ENCODE data around the gene PCDHGA6.
"Not testable (repeated sequence)": the region's sequence is repeated elsewhere in the genome, so short reads cannot be mapped to it uniquely, and the experiment has no call there.

The PCDHGA6 gene

GRCh38 chr5:141359790-141360426 lies 13.8 kb upstream of the PCDHGA6 start, which contains the start of gene PCDHGB2:
PCDHGB2 (plus strand) TSS chr5:141359994; CDS start chr5:141360136, 142 bp downstream.
- in situ Hi-C loops (cut with HindIII; ENCODE audit: low sequenced_read_pairs) = no loop called here

GRCh38 chr5:141360685-141361084 lies 13.0 kb upstream of the PCDHGA6 start:
- in situ Hi-C loops (cut with HindIII; ENCODE audit: low sequenced_read_pairs) = no loop called here

DNA sequence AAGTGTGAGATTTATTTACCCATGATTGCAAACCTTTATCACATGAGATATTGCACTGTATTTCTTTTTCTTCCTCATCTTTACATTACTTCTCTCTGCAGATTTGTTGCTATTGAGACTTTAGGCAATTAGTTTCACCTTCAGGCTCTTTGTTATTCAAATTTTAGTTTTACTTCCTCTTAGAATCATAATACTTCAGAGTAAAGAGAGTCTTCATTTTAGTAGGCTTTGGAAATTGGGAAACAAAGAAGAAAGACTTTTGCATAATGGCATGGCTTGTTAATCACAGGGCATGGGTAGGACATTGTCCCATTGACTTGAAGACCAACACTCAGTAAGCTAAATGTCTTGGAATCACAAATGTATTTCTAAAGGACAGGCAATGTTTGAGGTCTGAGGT lies 11.0 kb upstream of the PCDHGA6 start:
- in situ Hi-C loops (cut with HindIII; ENCODE audit: low sequenced_read_pairs) = no loop called here

GRCh38 chr5:141363952-141364660 lies 9.6 kb upstream of the PCDHGA6 start, which contains the start of gene PCDHGA5:
PCDHGA5 (plus strand) TSS chr5:141364162; CDS start chr5:141364331, 169 bp downstream.
- in situ Hi-C loops (cut with HindIII; ENCODE audit: low sequenced_read_pairs) = no loop called here

DNA sequence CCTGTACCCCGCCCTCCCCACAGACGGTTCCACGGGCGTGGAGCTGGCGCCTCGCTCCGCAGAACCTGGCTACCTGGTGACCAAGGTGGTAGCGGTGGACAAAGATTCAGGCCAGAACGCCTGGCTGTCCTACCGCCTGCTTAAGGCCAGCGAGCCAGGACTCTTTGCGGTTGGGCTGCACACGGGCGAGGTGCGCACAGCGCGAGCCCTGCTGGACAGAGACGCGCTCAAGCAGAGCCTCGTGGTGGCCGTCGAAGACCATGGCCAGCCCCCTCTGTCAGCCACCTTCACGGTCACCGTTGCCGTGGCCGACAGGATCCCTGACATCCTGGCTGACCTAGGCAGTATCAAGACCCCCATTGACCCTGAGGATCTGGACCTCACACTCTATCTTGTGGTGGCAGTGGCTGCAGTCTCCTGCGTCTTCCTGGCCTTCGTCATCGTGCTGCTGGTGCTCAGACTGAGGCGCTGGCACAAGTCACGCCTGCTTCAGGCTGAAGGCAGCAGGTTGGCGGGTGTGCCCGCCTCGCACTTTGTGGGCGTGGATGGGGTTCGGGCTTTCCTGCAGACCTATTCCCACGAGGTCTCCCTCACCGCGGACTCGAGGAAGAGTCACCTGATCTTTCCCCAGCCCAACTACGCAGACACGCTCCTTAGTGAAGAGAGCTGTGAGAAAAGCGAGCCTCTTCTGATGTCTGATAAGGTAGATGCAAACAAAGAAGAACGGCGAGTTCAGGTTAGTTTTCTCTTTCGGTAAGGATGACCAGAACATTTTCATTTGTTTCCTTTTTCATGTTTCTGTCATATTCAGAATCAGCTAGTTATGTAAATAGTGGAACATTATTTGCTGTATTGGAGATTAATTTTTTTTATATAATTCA lies 7.4 kb upstream of the PCDHGA6 start:
- in situ Hi-C loops (cut with HindIII; ENCODE audit: low sequenced_read_pairs) = no loop called here

DNA sequence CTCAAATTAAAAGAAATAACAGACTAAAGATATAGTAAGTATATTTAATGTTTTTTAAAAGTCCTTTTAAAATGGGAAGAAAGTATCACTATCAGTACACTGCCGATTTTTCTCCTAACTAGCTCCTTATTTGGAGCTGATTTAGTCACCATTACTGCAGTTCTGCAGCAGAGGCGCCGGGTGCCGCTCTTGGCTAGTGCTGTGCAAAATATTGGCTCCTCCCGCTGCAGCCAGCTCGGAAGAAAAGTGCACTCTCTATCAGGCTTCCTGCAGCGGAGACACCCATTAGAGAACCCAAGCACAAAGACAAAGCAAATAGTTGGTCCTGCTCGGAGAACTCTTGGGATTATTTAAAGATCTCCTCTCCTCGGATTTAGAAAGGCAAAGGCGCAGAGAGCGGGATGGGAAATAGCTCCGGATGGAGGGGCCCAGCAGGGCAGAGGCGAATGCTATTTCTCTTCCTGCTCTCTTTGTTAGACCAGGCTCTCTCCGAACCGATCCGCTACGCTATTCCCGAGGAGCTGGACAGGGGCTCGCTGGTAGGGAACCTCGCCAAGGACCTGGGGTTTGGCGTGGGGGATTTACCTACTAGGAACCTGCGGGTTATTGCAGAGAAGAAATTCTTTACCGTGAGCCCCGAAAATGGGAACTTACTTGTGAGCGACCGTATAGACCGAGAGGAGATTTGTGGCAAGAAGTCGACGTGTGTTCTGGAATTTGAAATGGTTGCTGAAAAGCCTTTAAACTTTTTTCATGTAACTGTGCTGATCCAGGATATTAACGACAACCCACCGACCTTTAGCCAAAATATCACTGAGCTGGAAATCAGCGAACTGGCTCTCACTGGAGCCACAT lies 3.5 kb upstream of the PCDHGA6 start, which contains the start of gene PCDHGB3:
Gene PCDHGB3, plus strand, starts transcription at position 249 of the 855 bp plus-strand sequence. Its CDS starts 153 bp downstream, at position 402.
- in situ Hi-C loops (cut with HindIII; ENCODE audit: low sequenced_read_pairs) = no loop called here

- in situ Hi-C loops (cut with HindIII; ENCODE audit: low sequenced_read_pairs) = no loop called here
Observed at GRCh38 chr5:141371572-141372475, 1.9 kb upstream of the PCDHGA6 start.

DNA sequence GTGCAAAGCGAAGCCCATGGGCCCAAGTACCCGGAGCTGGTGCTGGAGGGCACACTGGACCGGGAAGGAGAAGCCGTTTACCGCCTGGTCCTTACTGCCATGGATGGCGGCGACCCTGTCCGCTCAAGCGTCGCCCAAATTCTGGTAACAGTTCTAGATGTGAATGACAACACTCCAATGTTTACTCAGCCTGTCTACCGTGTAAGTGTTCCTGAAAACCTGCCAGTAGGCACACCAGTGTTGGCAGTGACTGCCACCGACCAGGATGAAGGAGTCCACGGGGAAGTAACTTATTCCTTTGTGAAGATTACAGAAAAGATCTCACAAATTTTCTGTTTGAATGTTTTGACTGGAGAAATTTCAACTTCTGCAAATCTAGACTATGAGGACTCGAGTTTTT lies 936 bp downstream of the PCDHGA6 start:
- in situ Hi-C loops (cut with HindIII; ENCODE audit: low sequenced_read_pairs) = no loop called here

GRCh38 chr5:141375444-141376155 lies 1.9 kb downstream of the PCDHGA6 start:
- in situ Hi-C loops (cut with HindIII; ENCODE audit: low sequenced_read_pairs) = not testable (repeated sequence)

DNA sequence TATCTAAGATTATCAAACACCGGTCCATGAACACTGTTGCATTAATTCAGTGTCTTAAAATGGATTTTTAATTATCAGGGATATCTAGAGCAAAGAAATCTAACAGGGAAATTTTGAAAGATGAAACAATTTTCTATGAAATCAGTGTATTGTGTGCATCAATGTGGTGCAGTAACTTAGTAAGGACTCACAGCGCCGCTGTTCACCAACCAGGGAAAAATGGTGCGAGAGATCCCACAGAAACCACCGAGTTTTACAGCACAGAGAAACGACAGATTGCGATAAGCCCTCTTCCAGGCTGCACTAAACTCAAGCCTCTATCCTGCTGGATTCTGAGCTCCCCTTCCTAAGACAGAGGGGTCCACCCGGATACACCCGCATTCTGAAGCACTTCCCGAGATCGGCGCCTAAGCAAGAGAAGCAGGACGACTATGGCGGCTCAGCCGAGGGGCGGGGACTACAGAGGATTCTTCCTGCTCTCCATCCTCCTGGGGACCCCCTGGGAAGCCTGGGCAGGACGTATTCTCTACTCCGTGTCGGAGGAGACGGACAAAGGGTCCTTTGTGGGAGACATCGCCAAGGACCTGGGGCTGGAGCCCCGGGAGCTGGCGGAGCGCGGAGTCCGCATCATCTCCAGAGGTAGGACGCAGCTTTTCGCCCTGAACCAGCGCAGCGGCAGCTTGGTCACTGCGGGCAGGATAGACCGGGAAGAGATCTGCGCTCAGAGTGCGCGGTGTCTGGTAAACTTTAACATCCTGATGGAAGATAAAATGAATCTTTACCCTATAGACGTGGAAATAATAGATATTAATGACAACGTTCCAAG lies 9.0 kb downstream of the PCDHGA6 start, which contains the start of gene PCDHGA7:
Gene PCDHGA7, plus strand, starts transcription at position 274 of the 826 bp plus-strand sequence. Its CDS starts 158 bp downstream, at position 432.
- in situ Hi-C loops (cut with HindIII; ENCODE audit: low sequenced_read_pairs) = no loop called here

- in situ Hi-C loops (cut with HindIII; ENCODE audit: low sequenced_read_pairs) = no loop called here
Observed at GRCh38 chr5:141383345-141383744, 9.7 kb downstream of the PCDHGA6 start.

DNA sequence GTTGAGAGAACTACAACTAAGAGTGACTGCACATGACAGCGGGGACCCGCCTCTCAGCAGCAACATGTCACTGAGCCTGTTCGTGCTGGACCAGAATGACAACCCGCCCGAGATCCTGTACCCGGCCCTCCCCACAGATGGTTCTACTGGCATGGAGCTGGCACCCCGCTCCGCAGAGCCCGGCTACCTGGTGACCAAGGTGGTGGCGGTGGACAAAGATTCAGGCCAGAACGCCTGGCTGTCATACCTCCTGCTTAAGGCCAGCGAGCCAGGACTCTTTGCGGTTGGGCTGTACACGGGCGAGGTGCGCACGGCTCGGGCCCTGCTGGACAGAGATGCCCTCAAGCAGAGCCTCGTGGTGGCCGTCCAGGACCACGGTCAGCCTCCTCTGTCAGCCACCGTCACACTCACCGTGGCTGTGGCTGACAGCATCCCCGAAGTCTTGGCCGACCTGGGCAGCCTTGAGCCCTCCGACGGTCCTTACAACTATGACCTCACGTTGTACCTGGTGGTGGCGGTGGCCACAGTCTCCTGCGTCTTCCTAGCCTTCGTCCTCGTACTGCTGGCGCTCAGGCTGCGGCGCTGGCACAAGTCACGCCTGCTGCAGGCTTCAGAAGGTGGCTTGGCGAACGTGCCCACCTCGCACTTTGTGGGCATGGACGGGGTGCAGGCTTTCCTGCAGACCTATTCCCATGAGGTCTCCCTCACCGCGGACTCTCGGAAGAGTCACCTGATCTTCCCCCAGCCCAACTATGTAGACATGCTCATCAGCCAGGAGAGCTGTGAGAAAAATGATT lies 11.0 kb downstream of the PCDHGA6 start:
- in situ Hi-C loops (cut with HindIII; ENCODE audit: low sequenced_read_pairs) = no loop called here

DNA sequence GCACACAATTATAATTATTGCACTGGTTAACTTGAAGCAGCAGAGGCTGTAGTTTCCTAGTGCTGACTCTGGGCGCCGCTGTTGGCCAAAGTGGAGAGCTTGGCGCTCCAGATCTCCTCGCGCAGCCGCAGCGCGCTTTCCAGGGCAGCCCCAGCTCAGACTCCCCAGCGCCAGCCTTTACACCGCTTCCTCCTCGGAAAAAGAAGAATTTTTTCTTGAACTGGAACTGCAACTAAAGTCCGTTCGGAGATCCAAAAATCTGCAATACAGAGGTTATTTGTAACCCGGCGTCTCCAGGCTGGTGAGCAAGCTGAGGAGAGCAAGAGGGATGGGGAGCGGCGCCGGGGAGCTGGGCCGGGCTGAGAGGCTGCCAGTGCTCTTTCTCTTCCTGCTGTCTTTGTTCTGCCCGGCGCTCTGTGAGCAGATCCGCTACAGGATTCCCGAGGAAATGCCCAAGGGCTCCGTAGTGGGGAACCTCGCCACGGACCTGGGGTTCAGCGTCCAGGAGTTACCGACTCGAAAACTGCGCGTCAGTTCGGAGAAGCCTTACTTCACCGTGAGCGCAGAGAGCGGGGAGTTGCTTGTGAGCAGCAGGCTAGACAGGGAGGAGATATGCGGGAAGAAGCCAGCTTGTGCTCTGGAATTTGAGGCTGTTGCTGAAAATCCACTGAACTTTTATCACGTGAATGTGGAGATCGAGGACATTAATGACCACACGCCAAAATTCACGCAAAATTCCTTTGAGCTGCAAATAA lies 14.0 kb downstream of the PCDHGA6 start, which contains the start of gene PCDHGB4:
Gene PCDHGB4, plus strand, starts transcription at position 142 of the 755 bp plus-strand sequence. Its CDS starts 187 bp downstream, at position 329.
- in situ Hi-C loops (cut with HindIII; ENCODE audit: low sequenced_read_pairs) = not testable (repeated sequence)

DNA sequence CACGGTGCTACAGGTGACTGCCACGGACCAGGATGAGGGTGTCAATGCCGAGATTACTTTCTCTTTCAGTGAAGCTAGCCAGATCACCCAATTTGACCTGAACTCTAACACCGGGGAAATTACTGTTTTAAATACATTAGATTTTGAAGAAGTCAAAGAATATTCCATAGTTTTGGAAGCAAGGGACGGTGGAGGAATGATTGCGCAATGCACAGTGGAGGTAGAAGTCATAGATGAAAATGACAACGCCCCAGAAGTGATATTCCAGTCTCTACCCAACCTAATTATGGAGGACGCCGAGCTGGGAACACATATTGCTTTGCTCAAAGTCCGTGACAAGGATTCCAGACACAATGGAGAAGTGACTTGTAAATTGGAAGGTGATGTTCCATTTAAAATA lies 15.0 kb downstream of the PCDHGA6 start:
- in situ Hi-C loops (cut with HindIII; ENCODE audit: low sequenced_read_pairs) = no loop called here

- in situ Hi-C loops (cut with HindIII; ENCODE audit: low sequenced_read_pairs) = loop anchor here (5.0 kb wide), 1 partner anchor 62 kb away; no protein-coding TSS in a partner anchor
Observed at GRCh38 chr5:141389153-141390042, 15.7 kb downstream of the PCDHGA6 start.

Data from endothelial cell of hepatic sinusoid (primary cell).